GM12873 (cell line): ENCODE measurements around the gene USP44.

Source experiments
- CTCF ChIP-seq: IDR thresholded peaks from 2 replicates; pipeline ENCODE4 v1.5.1; 2012; ENCODE audit warnings: low read depth, mild to moderate bottlenecking, moderate library complexity, low read length, control low read depth; ENCODE audit not compliant: insufficient read depth; ENCODE audit errors: missing control alignments

Gene USP44

GRCh38 chr12:95538656-95539055 lies 12.6 kb downstream of the USP44 start:
- no peak for TF ChIP-seq CTCF

GRCh38 chr12:95538006-95538405 lies 13.3 kb downstream of the USP44 start:
- no peak for TF ChIP-seq CTCF

- no peak for TF ChIP-seq CTCF
Observed at GRCh38 chr12:95533985-95534384, 17.3 kb downstream of the USP44 start.

- TF ChIP-seq CTCF: no peak
Observed at GRCh38 chr12:95532851-95533250, 18.4 kb downstream of the USP44 start.

- no peak for TF ChIP-seq CTCF
Observed at GRCh38 chr12:95529693-95530225, 21.5 kb downstream of the USP44 start.

GRCh38 chr12:95528431-95528830 lies 22.8 kb downstream of the USP44 start:
- TF ChIP-seq CTCF: no peak

GRCh38 chr12:95522692-95523091 lies 28.6 kb downstream of the USP44 start:
- no peak for TF ChIP-seq CTCF
